Endothelial cell of umbilical vein (primary cell): ENCODE data around the gene CTNNA2. TPM values are rescaled to one million over a fixed set of nuclear protein-coding genes. Genes with fewer than 3 reads are reported as not detected.

Experiments used
- BruUV-seq: library from RNA; stranded (reverse); fragments of 400-500 nt; replicated peaks from 2 replicates; lab custom pipeline; 2021; lab: Mats Ljungman, UMichigan
- CTCF ChIA-PET: fragments of 300-600, 350-600 bp; sonication (Branson Sonifier 250); formaldehyde crosslinking; loops from one replicate; lab custom pipeline; 2021; ENCODE audit warnings: antibody characterized with exemption, inconsistent platforms; lab: Charles Lee
- POLR2A ChIA-PET: fragments of 300-600, 350-600 bp; sonication (Branson Sonifier 250); formaldehyde crosslinking; loops from one replicate; lab custom pipeline; 2021; ENCODE audit warnings: antibody characterized with exemption, inconsistent platforms; lab: Charles Lee
- DNase-seq: peaks from one replicate; pipeline ENCODE4 v3.0.0-alpha.2; 2011; ENCODE audit warnings: low read depth, low spot score
- FAIRE-seq: peaks from 2 replicates; lab custom pipeline; 2011; peaks lifted over from hg19 to GRCh38; lab: Jason Lieb, UNC
- H2AFZ ChIP-seq: 2 replicates; pipeline ENCODE4 v1.6.0; 2012; ENCODE audit warnings: low read depth, low read length, control low read depth, inconsistent platforms
- H3K27ac ChIP-seq: 2 replicates; pipeline ENCODE4 v1.5.1; 2011; ENCODE audit warnings: low read depth, mild to moderate bottlenecking, control low read depth, low read length, moderate library complexity; ENCODE audit not compliant: insufficient read depth
- H3K27me3 ChIP-seq, 2 experiments: 2 replicates each; pipeline versions ENCODE4 v1.6.0 to v1.6.1; 2011; ENCODE audit warnings: low read length in 2 of 2, mixed read lengths in 1 of 2; ENCODE audit not compliant: control insufficient read depth in 2 of 2, insufficient read depth in 2 of 2
- H3K36me3 ChIP-seq, 2 experiments: 2 replicates in 1 of 2; 3 replicates in 1 of 2; pipeline ENCODE4 v1.5.1; 2011; ENCODE audit warnings: low read length in 2 of 2, mild to moderate bottlenecking in 1 of 2, moderate library complexity in 1 of 2; ENCODE audit not compliant: control insufficient read depth in 2 of 2, insufficient read depth in 2 of 2; ENCODE audit errors: extremely low read depth in 1 of 2
- H3K4me1 ChIP-seq: 3 replicates; pipeline ENCODE4 v1.5.1; 2011; ENCODE audit warnings: mild to moderate bottlenecking, low read length; ENCODE audit not compliant: control insufficient read depth, insufficient read depth; ENCODE audit errors: extremely low read depth
- H3K4me2 ChIP-seq: 2 replicates; pipeline ENCODE4 v1.6.1; 2011; ENCODE audit warnings: low read length, control low read depth, mixed read lengths; ENCODE audit not compliant: insufficient read depth
- H3K4me3 ChIP-seq, 3 experiments: fragments of 200-600 bp in 1 of 3; sonication (generic), shearing (Covaris generic) in 1 of 3; replicated peaks in 1 of 3; 2 replicates each; pipeline ENCODE4 v1.5.1; 2011 to 2016; ENCODE audit warnings: control low read depth in 3 of 3, low read length in 3 of 3, mild to moderate bottlenecking in 2 of 3, inconsistent platforms in 1 of 3, low read depth in 1 of 3, moderate library complexity in 1 of 3; ENCODE audit not compliant: insufficient read depth in 1 of 3
- H3K79me2 ChIP-seq: 2 replicates; pipeline ENCODE4 v1.6.0; 2012; ENCODE audit warnings: low read length, inconsistent platforms; ENCODE audit not compliant: control insufficient read depth, insufficient read depth
- H3K9ac ChIP-seq: replicated peaks from 2 replicates; pipeline ENCODE3; 2011; ENCODE audit warnings: low read length, control low read depth; ENCODE audit not compliant: insufficient read depth; ENCODE audit errors: extremely low read depth
- H3K9me1 ChIP-seq: replicated peaks from 3 replicates; pipeline ENCODE4 v1.6.0; 2011; ENCODE audit warnings: mild to moderate bottlenecking, low read length; ENCODE audit not compliant: control insufficient read depth, insufficient read depth; ENCODE audit errors: extremely low read depth
- H3K9me3 ChIP-seq: replicated peaks from 2 replicates; pipeline ENCODE4 v1.5.1; 2012; ENCODE audit warnings: low read length, inconsistent platforms; ENCODE audit not compliant: control insufficient read depth, insufficient read depth
- H4K20me1 ChIP-seq: replicated peaks from 2 replicates; pipeline ENCODE3; 2011; ENCODE audit warnings: mild to moderate bottlenecking, low read length; ENCODE audit not compliant: control insufficient read depth, insufficient read depth; ENCODE audit errors: extremely low read depth
- CTCF ChIP-seq, 2 donors: IDR thresholded peaks; 1 replicate in 1 of 2; 2 replicates in 1 of 2; pipeline ENCODE4 v1.5.1; 2011; ENCODE audit warnings: low read length in 2 of 2, mild to moderate bottlenecking in 2 of 2, moderate library complexity in 2 of 2, control low read depth in 1 of 2, inconsistent platforms in 1 of 2, low read depth in 1 of 2; ENCODE audit not compliant: insufficient read depth in 1 of 2; ENCODE audit errors: extremely low read depth in 1 of 2
- EZH2 ChIP-seq: IDR thresholded peaks from 2 replicates; pipeline ENCODE4 v1.6.1; 2012; ENCODE audit warnings: borderline replicate concordance, low read depth, mild to moderate bottlenecking, moderate library complexity, low read length, inconsistent platforms; ENCODE audit not compliant: severe bottlenecking
- FOS ChIP-seq: IDR thresholded peaks from 2 replicates; pipeline ENCODE4 v1.6.1; 2011; ENCODE audit warnings: mild to moderate bottlenecking, low read length, moderate library complexity, borderline replicate concordance; ENCODE audit not compliant: insufficient read depth
- GATA2 ChIP-seq: IDR thresholded peaks from 2 replicates; pipeline ENCODE4 v1.7.0; 2011; ENCODE audit warnings: low read depth, mild to moderate bottlenecking, moderate library complexity, mixed read lengths, low read length; ENCODE audit not compliant: insufficient read length, insufficient read depth
- JUN ChIP-seq: IDR thresholded peaks from 2 replicates; pipeline ENCODE4 v1.6.1; 2011; ENCODE audit warnings: borderline replicate concordance, low read depth; ENCODE audit not compliant: insufficient read length, insufficient read depth
- MAX ChIP-seq: IDR thresholded peaks from 2 replicates; pipeline ENCODE4 v1.6.1; 2011; ENCODE audit not compliant: insufficient read depth, insufficient read length
- MYC ChIP-seq: IDR thresholded peaks from one replicate; pipeline ENCODE4 v1.6.1; 2011; ENCODE audit warnings: mild to moderate bottlenecking, low read depth, low read length
- POLR2A ChIP-seq: IDR thresholded peaks from 2 replicates; pipeline ENCODE4 v1.6.1; 2012; ENCODE audit warnings: low read depth, mild to moderate bottlenecking, control low read depth, low read length
- POLR2AphosphoS5 ChIP-seq: IDR thresholded peaks from 2 replicates; pipeline ENCODE4 v1.6.1; 2012; ENCODE audit warnings: low read depth, mild to moderate bottlenecking, control low read depth, low read length, moderate library complexity; ENCODE audit not compliant: insufficient read depth
- dilution Hi-C: fragments of 300-500 bp; cut with MboI; formaldehyde crosslinking; loops from one replicate; pipeline ENCODE4 v1.15.0; 2019; ENCODE audit warnings: low sequenced_read_pairs; ENCODE audit not compliant: extremely low pct_ligation_motif_present
- intact Hi-C: fragments of 100-400 bp; cut with micrococcal nuclease; formaldehyde crosslinking; loops from one replicate; pipeline ENCODE4 v1.10.0; 2022
- polyA plus RNA-seq, 4 experiments: library from polyadenylated mRNA; depleted of rRNA in 3 of 4; stranded (reverse) in 3 of 4; unstranded in 1 of 4; fragments of >200 nt; gene quantifications; 2 replicates each; pipeline versions ENCODE4 v1.2.1 to v1.2.3, GENCODE V29; 2011 to 2012; ENCODE audit warnings: missing spikeins in 1 of 4
- total RNA-seq: library from RNA; stranded (reverse); gene quantifications from 2 replicates; pipeline ENCODE4 v1.2.3, GENCODE V29; 2021

Gene CTNNA2
- total and polyA plus RNA-seq, 2 donors (not counting 3 experiments of a cell fraction or from before 2014, with no cell fraction given) = not detected

GRCh38 chr2:79604748-79605147 lies 91.9 kb downstream of the CTNNA2 start:
- Histone ChIP-seq H3K79me2 (no peaks in the 10 kb centered on the region), H4K20me1 (no peaks in the 10 kb centered on the region), H3K27ac (no peak overlapping the region), H3K9ac (no peak overlapping the region), H3K9me1 (no peaks in the 10 kb centered on the region), H2AFZ (no peak overlapping the region), H3K4me3 (no peak overlapping the region), H3K36me3 (no peaks in the 10 kb centered on the region), H3K27me3 (no peaks in the 10 kb centered on the region), H3K9me3 (peaks cover 2% of the 10 kb centered on the region), H3K4me1 (no peaks in the 10 kb centered on the region), H3K4me2 (no peak overlapping the region)
- POLR2A ChIA-PET = no interaction called here
- DNase-seq = no peak
- CTCF ChIA-PET = no interaction called here
- dilution Hi-C loops = no loop called here
- no TSS peak for BruUV-seq
- no peak for TF ChIP-seq EZH2
- TF ChIP-seq POLR2A = no peak
- TF ChIP-seq CTCF (IDR thresholded peaks at IDR 0.05; ENCODE audit: extremely low read depth in 1 of 2, insufficient read depth in 1 of 2, low read depth in 1 of 2, low read length in 2 of 2) = no peak
- TF ChIP-seq MYC = no peak
- intact Hi-C loops = no loop called here
- FAIRE-seq = no peak

GRCh38 chr2:79611448-79612016 lies 98.7 kb downstream of the CTNNA2 start:
- ChIA-PET POLR2A (no interaction called here), CTCF (no interaction called here)
- no peaks in the 10 kb centered on the region for H3K4me1 ChIP-seq
- FAIRE-seq (no peak), DNase-seq (no peak)
- no peak overlapping the region for H3K4me2 ChIP-seq
- dilution Hi-C loops (no loop called here), intact Hi-C loops (no loop called here)
- no peaks in the 10 kb centered on the region for H3K9me1 ChIP-seq
- TF ChIP-seq CTCF (IDR thresholded peaks at IDR 0.05; ENCODE audit: extremely low read depth in 1 of 2, insufficient read depth in 1 of 2, low read depth in 1 of 2, low read length in 2 of 2) = no peak
- TF ChIP-seq POLR2A = no peak
- no peak for TF ChIP-seq GATA2
- TF ChIP-seq MYC = no peak
- no peak for TF ChIP-seq FOS
- TF ChIP-seq MAX = no peak
- no peak for TF ChIP-seq POLR2AphosphoS5
- no peak for TF ChIP-seq JUN
- TF ChIP-seq EZH2 = no peak
- H3K4me3 ChIP-seq = no peak overlapping the region
- no peak overlapping the region for H2AFZ ChIP-seq
- no peak overlapping the region for H3K27ac ChIP-seq
- BruUV-seq = no TSS peak
- H3K36me3 ChIP-seq = no peaks in the 10 kb centered on the region
- H4K20me1 ChIP-seq = no peaks in the 10 kb centered on the region
- H3K27me3 ChIP-seq = no peaks in the 10 kb centered on the region
- H3K9me3 ChIP-seq = no peaks in the 10 kb centered on the region
- no peaks in the 10 kb centered on the region for H3K79me2 ChIP-seq
- H3K9ac ChIP-seq = no peak overlapping the region
